Measurements from ENCODE around the gene ADGRD1.
"Not testable (repeated sequence)": the region's sequence is repeated elsewhere in the genome, so short reads cannot be mapped to it uniquely, and the experiment has no call there.

ADGRD1 gene

DNA sequence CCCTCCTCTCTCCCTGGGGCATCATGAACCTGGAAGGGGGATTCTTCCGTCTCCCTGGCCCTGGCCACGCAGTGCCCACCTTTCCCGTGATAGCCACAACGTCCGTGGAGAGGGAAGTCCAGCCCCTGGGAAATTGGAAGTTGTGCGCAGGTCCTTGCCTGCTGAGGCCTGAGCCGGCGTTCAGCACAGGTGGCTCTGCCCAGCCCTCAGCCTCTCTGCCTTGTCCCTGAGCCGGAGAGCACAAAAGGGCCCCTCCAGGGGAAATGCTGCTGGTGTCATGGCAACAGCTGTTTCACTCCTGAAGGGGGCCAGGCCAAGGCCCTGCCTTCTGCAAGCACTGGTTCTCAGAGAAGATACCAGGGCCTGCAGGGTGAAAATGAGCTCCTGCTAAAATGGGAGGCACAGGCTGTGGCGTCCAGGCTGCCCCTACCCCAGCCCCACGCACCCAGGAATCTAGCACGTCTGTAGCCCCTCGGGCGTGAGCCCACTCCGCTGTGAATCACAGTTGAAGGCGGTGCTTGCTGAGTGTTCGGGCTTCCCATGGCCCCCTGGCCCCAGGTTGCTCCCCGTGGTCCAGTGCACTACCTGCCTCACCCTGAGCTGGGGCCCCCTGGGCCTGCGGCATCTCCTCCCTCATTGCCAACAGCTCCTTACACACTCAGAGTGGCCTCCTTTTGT lies 149.4 kb downstream of the ADGRD1 start:
- DNase-seq, result no peak

DNA sequence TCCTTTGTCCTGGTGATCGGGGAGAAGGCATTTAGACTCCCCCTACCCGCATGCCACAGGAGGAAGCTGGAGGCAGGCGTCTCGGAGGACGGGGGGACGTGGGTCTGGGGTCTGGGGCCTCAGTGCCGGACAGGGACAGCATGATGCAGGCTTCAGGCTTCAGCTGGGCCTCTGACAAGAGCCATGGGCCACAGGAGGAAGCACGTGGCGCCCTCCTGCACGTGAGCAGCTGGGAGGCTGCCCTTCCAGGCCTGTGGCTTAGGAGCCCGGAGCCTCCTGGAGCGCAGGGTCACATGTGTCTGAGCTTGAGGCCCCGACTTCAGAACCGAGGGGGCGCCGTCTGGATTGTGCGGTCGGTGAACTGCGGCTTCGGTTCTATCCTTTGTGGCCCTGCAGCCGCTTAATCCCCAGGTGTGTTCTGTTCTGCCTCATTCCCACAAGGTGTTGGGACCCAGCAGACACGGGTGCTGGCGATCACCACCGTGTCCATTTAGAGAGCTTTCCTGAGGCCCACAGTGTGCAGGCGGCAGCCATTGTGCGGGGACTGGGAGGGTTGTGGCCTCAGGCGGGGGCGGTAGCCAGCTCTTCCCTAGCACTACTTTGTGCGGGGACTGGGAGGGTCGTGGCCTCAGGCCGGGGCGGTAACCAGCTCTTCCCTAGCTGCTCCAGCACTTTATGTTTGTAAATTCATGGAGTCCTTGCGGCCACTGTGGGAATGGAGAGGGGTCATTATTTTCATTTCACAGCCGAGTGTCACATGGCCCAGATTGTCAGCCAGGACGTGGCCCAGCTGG lies 150.2 kb downstream of the ADGRD1 start:
- DNase-seq, result peak; percentile 55

DNA sequence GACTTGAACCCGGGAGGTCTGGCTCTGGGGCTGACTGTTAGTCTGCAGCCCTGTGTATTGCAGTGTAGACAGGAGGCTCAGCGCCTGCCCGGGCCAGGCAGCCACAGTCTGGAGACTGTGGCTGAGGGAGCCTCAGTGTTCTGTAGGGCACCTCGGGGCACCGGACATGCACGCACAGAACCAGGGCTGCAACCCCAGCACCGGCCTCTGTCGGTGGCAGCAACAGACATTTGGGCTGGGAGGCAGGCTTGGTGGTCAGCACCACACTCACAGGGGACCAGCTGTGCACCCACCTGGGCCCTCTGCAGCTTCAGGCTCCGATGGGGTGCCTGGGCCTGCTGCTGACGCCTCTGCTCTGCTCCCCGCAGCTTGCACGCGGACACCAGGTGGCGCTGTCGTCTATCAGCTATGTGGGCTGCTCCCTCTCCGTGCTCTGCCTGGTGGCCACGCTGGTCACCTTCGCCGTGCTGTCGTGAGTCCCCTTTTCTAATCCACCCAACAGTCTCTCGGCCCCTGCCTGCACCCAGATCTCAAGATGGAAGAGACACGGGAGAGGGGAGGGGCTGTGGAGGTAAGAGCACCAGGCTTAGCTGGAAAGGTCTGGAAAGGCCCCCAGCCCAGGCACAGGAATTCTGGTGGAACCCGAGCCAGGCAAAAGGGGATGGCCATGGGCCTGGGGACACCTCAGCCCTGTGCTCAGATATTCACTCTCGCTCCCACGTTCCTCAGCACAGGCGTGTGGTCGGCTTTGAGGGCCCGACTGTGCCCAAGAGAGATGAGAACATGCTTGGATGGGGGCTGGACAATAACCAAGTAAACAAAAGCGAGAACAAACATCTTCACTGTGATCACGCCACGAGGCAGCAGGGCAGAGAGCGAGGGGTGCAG lies 151.0 kb downstream of the ADGRD1 start:
- peak; percentile 74 for DNase-seq

DNA sequence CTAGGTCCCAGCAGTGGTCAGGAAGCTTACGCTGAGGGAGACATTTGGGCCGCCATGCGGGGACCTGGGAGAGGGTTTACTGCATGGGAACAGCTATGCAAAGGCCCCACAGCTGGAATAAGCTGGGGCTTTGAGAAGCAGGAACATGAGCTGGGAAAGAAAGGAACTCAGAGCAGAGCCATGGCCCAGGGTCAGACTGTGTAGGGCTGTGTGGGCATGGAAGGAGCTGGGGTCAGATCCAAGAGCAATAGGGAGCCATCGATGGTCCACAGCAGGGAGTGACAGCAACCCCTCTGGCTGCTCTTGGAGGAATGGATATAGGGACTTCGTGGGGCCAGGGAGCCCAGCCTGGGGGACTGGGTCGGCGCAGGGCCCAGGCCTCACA lies 151.6 kb downstream of the ADGRD1 start:
- no peak for DNase-seq

GRCh38 chr12:131105736-131106348 lies 152.1 kb downstream of the ADGRD1 start:
- DNase-seq, result no peak

DNA sequence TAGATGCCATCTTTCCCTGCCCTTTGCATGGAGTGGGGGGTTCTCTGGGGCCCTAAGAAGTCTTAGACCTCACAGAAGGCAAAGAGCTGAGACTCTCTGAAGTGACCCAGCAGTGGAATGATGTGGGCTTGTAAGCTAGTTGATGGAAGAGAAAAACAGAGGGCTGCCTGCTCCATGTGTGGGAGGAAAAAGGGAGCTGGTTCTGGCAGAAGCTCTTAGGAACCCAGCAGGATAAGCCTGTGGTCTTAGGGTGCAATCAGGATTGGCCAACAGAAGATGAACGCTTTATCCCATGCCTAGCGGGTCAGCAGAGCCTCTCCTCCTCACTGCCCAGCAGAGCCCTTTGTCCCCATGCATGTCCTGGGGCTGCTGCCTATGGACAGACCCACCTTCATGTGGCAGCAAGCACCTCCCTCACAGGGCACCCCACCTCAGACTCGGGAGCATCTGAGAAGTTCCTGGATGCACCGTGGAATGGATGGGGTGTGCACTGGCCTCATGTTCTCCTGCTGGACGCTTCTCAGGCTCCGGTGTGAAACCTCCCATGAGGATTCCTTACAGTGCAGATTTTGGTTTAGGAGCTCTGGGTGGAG lies 152.7 kb downstream of the ADGRD1 start:
- no peak for DNase-seq

DNA sequence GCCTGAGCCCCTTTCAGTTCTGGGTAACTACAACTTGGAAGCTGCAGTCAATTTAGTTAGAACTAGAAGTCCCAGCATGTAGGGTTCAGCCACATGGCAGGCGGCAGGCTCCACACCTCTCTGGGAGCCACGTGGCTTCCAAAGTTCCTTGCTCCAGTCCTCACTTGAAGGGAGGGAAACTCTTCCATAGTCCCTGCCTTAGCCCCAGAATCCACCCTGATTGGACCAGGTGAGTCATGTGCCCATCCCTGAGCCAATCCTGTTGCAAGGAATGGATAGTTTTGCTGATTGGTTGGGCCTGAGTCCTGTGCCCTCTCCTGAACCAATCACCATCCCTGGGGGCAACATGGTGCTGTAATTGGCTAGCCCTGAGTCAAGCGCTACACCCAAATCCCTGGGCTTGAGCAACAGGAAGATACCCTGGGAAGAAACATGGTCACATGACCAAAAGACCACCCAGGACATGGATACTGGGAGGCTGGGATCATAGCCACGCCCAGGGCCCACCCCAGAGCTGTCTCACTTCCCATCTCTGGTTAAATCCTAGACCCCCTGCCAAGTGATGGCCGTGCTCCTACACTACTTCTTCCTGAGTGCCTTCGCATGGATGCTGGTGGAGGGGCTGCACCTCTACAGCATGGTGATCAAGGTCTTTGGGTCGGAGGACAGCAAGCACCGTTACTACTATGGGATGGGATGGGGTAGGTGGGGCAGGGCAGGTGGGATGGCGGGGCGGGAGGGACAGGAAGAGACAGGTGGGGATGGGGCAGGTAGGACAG lies 154.7 kb downstream of the ADGRD1 start:
- no peak for DNase-seq

GRCh38 chr12:131111446-131111845 lies 157.7 kb downstream of the ADGRD1 start:
- DNase-seq, result no peak

- no peak for DNase-seq
These were observed 158.3 kb downstream of the ADGRD1 start for GRCh38 chr12:131112021-131112420.

DNA sequence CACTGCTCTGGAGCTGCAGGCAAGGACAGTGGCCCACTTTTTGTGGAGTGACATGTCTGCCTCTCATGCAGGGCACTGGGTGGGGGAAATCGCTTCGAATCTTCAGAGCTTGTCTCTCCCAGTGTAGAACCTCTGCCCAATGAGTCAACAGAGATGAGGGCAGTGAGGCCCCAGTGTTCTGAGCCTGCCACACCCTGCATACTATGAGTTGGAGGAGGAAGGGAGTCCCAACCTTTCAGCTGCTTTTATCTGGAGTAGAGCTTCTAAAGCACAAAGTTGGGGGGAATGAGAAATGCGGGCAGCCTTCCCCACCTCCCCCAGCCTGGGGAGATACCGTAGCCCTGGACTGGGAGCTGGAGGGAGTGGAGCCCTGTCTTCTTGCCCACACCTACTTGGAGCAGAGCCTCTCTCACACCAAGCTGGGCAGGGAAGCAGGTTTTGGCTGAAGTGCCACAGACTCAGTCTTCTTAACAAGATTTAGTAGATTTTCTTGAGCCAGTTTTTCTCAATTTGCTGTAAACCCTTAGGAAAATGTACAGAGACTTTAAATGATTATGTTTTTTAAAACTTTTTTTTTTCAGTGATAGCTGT lies 159.1 kb downstream of the ADGRD1 start:
- DNase-seq, result no peak

- DNase-seq, result no peak
These were observed 160.0 kb downstream of the ADGRD1 start for GRCh38 chr12:131113568-131114270.

GRCh38 chr12:131114271-131114670 lies 160.6 kb downstream of the ADGRD1 start:
- DNase-seq, result no peak

- no peak for DNase-seq
These were observed 161.4 kb downstream of the ADGRD1 start for GRCh38 chr12:131114942-131115584.

DNA sequence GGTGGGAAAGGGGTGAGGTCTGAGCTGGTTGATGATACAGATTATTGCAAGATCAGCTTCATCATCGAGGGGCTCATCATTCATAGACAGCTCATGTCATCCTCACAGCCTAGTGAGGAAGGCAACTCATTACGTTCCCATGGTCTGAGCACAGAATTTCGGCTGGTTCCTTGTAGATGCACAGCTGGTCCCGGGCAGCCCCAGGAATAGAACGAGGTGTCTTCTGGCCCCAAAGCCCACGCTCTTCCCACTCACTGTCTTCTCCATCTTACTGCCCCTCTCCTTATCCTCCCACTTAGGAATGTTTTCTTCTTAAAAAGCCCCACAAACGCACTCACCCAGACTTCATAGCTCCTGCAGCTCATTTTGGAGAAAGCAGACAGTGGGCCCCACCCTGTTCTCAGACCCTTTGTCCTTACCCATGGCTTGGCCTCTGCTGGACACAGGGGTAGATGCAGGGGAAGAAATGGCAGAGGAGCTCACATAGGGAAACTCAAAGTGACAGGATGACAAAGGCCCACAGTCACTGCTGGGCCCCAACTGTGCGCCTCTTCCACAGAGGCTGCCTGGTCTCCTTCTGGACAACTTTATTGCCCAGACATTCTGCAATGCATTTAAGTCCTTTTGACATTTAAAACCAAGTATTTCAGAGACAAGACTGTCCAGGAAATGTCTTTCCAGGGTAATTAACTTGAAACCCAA lies 162.2 kb downstream of the ADGRD1 start:
- DNase-seq, result no peak

DNA sequence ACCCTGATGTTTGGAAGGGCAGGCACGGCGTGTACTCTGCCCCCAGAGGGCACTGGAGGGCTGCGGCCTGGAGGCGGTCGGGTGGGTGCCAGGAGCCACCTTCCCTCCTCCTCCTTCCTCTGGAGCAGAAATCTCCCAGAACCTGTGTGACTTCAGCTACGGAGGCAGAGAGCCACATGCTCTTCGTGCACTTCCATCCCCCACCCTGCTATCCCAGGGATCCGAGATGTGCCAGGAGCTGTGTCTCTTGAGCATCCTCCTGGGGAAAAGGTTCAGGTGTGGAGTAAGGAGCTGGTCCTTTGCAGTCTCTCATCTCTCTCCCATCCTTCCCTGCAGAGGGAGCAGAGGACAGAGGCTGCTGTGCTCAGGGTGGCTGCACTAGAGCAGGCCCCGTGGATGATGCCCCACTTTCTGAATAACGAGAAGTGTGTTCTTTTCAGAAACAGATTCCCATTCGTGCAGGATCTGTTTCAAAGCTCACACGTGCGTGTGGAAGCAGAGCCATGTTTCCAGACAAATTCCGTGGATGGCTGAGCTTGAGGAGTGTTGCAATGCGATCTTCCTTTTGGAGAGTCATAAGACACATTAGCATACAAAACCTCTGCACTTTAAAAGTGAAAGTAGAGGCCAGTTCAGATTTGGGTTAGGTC lies 162.9 kb downstream of the ADGRD1 start:
- DNase-seq, result no peak

GRCh38 chr12:131117438-131118245 lies 163.9 kb downstream of the ADGRD1 start:
- DNase-seq, result no peak

- no peak for DNase-seq
These were observed 164.7 kb downstream of the ADGRD1 start for GRCh38 chr12:131118371-131118770.

GRCh38 chr12:131119345-131119744 lies 165.6 kb downstream of the ADGRD1 start:
- not testable (repeated sequence) for DNase-seq
